ENCODE results near the gene RORC.
"Not testable (repeated sequence)": the region's sequence is repeated elsewhere in the genome, so short reads cannot be mapped to it uniquely, and the experiment has no call there.

GRCh38 chr1:151780736-151781135, 50.9 kb downstream of the RORC start:
- not testable (repeated sequence) for TF ChIP-seq EZH2 (IDR thresholded peaks at IDR 0.05; ENCODE audit: insufficient read depth, poor library complexity, severe bottlenecking); EZH2phosphoT487 (IDR thresholded peaks at IDR 0.05; ENCODE audit: insufficient read depth, low read depth)

Data from GM23248 (cell line).